ENCODE data around the gene FAM120AOS.

FAM120AOS gene

DNA sequence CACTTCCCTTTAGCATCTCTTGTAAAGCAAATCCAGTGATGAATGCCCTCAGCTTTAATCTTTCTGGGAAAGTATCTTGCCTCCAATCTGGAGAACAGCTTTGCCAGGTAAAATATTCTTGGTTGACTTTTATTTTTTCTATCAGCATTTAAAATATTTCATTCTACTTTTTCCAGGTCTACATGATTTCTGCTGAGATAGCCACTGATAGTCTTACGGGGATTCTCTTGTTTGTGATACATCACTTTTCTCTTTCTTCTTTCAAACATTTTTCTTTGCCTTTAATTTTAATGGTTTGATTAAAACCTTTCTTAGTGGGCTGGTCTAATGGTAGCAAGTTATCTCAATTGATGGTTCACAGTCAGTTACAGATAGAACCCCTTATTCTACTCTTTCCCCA, 35.8 kb downstream of the FAM120AOS start:
- no peaks in the 10 kb centered on the region for H3K27me3 ChIP-seq (ENCODE audit: control insufficient read depth, insufficient read depth, low read length)
- H3K9me3 ChIP-seq (ENCODE audit: control insufficient read depth, insufficient read depth, low read depth, low read length) = peaks cover 10% of the 10 kb centered on the region
- no peak overlapping the region for H3K4me3 ChIP-seq (ENCODE audit: low read depth, low read length)

DNA sequence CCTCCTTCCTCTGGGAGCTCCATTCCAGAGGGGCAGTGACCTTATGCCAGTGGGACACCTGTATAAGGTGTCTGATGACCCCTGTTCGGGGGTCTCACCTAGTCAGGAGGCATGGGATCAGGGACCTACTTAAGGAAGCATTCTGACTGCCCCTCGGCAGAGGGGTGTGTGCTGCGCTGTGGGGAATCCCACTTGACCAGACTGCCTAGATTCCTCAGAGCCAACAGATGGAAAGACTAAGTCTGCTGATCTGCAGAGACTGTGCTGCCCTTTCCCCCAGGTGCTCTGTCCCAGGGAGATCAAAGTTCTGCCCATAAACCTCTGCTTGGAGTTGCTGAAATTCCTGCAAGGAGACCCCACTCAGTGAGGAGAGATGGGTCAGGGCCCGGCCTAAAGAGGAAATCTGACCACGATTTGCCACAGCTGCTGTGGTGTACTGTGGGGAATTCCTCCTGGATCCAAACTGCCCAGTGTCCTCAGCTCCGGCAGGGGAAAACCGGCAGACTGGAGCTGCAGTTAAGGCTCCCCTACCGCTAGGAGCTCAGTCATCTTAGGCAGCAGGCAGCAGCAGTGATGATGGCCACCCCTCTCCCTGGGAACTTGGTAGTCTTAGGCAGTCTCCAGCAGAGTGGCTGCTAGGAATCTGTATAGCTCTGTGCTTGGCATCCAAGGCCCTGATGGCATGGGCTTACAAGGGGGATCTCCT, 36.7 kb downstream of the FAM120AOS start:
- H3K4me3 ChIP-seq (ENCODE audit: low read depth, low read length) = no peak overlapping the region
- peaks cover 10% of the 10 kb centered on the region for H3K9me3 ChIP-seq (ENCODE audit: control insufficient read depth, insufficient read depth, low read depth, low read length)
- H3K27me3 ChIP-seq (ENCODE audit: control insufficient read depth, insufficient read depth, low read length) = no peaks in the 10 kb centered on the region
- H3K36me3 ChIP-seq (ENCODE audit: control insufficient read depth, insufficient read depth, low read length) = no peaks in the 10 kb centered on the region
- H3K4me1 ChIP-seq (ENCODE audit: control insufficient read depth, insufficient read depth, low read length) = no peaks in the 10 kb centered on the region
- H3K9ac ChIP-seq (ENCODE audit: low read length) = no peak overlapping the region
- H3K27ac ChIP-seq (ENCODE audit: low read depth, low read length) = no peak overlapping the region

More for the DNA sequence above, 35.8 kb downstream of the FAM120AOS start:
- Histone ChIP-seq H3K4me1 (ENCODE audit: control insufficient read depth, insufficient read depth, low read length) (no peaks in the 10 kb centered on the region), H3K27ac (ENCODE audit: low read depth, low read length) (no peak overlapping the region), H3K36me3 (ENCODE audit: control insufficient read depth, insufficient read depth, low read length) (no peaks in the 10 kb centered on the region), H3K9ac (ENCODE audit: low read length) (no peak overlapping the region)

DNA sequence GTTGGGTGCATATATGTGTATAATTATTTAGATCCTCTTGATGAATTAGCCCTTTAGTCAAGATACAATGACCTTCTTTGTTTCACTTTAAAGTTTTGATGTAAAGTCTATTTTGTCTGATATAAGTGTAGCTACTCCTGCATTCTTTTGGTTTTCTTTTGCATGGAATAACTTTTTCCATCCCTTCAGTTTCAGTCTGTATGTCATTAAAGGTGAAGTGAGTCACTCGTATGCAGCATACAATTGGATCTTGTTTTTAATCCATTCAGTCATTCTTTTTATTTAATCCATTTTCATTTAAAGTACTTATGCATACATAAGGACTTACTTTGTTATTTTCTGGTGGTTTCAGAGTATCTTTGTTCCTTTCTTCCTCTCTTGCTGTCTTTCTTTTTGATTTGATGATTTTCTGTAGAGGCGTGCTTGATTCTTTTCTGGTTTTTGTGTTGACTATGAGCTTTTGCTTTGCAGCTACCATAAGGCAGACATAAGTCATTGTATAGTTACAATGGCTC, 38.1 kb downstream of the FAM120AOS start:
- Histone ChIP-seq H3K27ac (ENCODE audit: low read depth, low read length) (no peak overlapping the region), H3K9me3 (ENCODE audit: control insufficient read depth, insufficient read depth, low read depth, low read length) (peaks cover 10% of the 10 kb centered on the region), H3K9ac (ENCODE audit: low read length) (no peak overlapping the region), H3K4me1 (ENCODE audit: control insufficient read depth, insufficient read depth, low read length) (no peaks in the 10 kb centered on the region), H3K4me3 (ENCODE audit: low read depth, low read length) (no peak overlapping the region), H3K36me3 (ENCODE audit: control insufficient read depth, insufficient read depth, low read length) (no peaks in the 10 kb centered on the region), H3K27me3 (ENCODE audit: control insufficient read depth, insufficient read depth, low read length) (no peaks in the 10 kb centered on the region)

DNA sequence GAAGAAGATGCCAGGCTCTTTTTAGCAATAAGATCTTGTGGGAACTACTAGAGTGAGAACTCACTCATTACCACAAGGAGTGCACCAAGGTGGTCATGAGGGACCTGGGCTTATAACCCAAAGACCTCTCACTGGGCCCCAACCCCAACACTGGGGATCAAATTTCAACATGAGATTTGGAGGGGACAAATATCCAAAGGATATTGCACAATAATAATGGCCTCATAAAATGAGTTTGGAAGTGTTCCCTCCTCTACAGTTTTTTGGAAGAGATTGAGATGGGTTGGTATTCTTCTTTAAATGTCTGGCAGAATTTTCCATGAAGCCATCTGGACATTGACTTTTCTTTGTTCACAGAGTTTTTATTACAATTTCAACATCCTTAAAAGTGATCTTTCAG, 39.9 kb downstream of the FAM120AOS start:
- H3K4me3 ChIP-seq (ENCODE audit: low read depth, low read length) = no peak overlapping the region
- H3K27ac ChIP-seq (ENCODE audit: low read depth, low read length) = no peak overlapping the region
- no peak overlapping the region for H3K9ac ChIP-seq (ENCODE audit: low read length)
- no peaks in the 10 kb centered on the region for H3K4me1 ChIP-seq (ENCODE audit: control insufficient read depth, insufficient read depth, low read length)
- no peaks in the 10 kb centered on the region for H3K27me3 ChIP-seq (ENCODE audit: control insufficient read depth, insufficient read depth, low read length)
- H3K9me3 ChIP-seq (ENCODE audit: control insufficient read depth, insufficient read depth, low read depth, low read length) = peaks cover 10% of the 10 kb centered on the region
- H3K36me3 ChIP-seq (ENCODE audit: control insufficient read depth, insufficient read depth, low read length) = no peaks in the 10 kb centered on the region

DNA sequence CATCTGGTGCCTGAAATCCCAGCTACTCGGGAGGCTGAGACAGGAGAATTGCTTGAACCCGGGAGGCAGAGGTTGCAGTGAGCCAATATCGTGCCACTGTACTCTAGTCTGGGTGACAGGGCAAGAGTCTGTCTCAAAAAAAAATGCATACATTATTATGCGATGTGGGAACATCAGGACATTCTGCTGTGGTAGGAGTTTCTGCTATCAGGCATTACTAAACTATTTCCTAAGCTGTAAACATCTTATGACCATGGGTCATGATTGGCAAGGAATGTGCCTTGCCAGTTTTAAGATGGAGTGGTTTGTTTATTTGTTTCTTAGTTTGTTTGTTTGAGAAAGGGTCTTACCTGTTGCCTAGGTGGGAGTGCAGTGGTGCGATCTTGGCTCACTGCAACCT, 47.0 kb downstream of the FAM120AOS start:
- Histone ChIP-seq H3K9me3 (ENCODE audit: control insufficient read depth, insufficient read depth, low read depth, low read length) (no peaks in the 10 kb centered on the region), H3K27me3 (ENCODE audit: control insufficient read depth, insufficient read depth, low read length) (no peaks in the 10 kb centered on the region), H3K27ac (ENCODE audit: low read depth, low read length) (no peak overlapping the region), H3K4me3 (ENCODE audit: low read depth, low read length) (no peak overlapping the region), H3K9ac (ENCODE audit: low read length) (no peak overlapping the region), H3K4me1 (ENCODE audit: control insufficient read depth, insufficient read depth, low read length) (no peaks in the 10 kb centered on the region), H3K36me3 (ENCODE audit: control insufficient read depth, insufficient read depth, low read length) (no peaks in the 10 kb centered on the region)

DNA sequence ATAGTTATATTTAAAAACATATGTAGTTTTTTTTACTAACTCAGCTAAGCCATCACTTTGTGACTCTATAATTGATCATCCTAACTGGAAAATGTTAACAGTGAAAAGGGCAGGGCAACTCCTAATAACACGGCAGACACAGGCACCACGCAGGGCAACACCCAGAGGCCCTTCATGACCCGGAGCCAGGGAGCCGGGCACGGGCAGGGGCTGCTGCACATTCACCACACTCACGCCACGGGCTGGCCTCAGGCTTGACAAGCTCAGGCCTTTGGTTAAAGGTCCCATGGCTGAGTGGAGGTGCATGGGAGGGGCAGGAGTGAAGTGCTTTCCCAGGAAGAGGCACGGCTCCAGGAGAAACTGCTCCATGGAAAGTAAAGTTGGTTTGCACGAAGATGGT, 54.9 kb downstream of the FAM120AOS start:
- H3K4me1 ChIP-seq (ENCODE audit: control insufficient read depth, insufficient read depth, low read length) = no peaks in the 10 kb centered on the region
- H3K4me3 ChIP-seq (ENCODE audit: low read depth, low read length) = no peak overlapping the region
- no peaks in the 10 kb centered on the region for H3K36me3 ChIP-seq (ENCODE audit: control insufficient read depth, insufficient read depth, low read length)
- H3K9ac ChIP-seq (ENCODE audit: low read length) = no peak overlapping the region
- H3K9me3 ChIP-seq (ENCODE audit: control insufficient read depth, insufficient read depth, low read depth, low read length) = no peaks in the 10 kb centered on the region
- H3K27me3 ChIP-seq (ENCODE audit: control insufficient read depth, insufficient read depth, low read length) = 0 out of 2 replicates have a peak, but pooled peaks cover 2% of the 10 kb centered on the region
- H3K27ac ChIP-seq (ENCODE audit: low read depth, low read length) = no peak overlapping the region

DNA sequence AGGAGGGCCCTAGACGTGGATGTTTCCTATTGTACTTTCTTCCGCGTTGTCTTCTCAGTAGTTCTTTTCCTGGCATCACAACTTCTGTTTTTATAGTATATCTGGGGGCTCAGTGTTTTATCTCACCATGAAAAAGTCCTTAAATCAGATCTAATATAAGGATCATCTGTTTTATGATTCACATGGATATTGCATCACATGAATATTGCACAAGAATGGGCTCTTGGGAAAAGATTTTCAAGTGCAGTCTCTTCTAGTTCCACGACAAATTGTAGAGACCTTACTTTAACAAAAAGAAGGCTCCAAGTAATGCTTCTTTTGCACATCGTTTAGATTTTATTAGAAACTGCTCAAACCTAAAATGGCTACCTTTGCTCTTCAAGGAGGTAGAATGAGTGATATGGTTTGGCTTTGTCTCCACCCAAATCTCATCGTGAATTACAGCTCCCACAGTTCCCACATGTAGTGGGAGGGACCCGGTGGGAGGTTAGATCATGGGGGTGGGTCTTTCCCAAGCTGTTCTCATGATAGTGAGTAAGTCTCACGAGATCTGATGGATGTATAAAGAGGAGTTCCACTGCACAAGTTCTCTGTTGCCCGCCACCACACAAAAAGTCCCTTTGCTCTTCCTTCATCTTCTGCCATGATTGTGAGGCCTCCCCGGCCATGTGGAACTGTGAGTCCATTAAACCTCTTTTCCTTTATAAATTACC, 55.6 kb downstream of the FAM120AOS start:
- 0 out of 2 replicates have a peak, but pooled peaks cover 2% of the 10 kb centered on the region for H3K27me3 ChIP-seq (ENCODE audit: control insufficient read depth, insufficient read depth, low read length)

More for the DNA sequence above, 55.6 kb downstream of the FAM120AOS start:
- H3K27ac ChIP-seq (ENCODE audit: low read depth, low read length) = no peak overlapping the region
- H3K9ac ChIP-seq (ENCODE audit: low read length) = no peak overlapping the region
- H3K4me1 ChIP-seq (ENCODE audit: control insufficient read depth, insufficient read depth, low read length) = no peaks in the 10 kb centered on the region
- no peak overlapping the region for H3K4me3 ChIP-seq (ENCODE audit: low read depth, low read length)
- H3K9me3 ChIP-seq (ENCODE audit: control insufficient read depth, insufficient read depth, low read depth, low read length) = no peaks in the 10 kb centered on the region
- H3K36me3 ChIP-seq (ENCODE audit: control insufficient read depth, insufficient read depth, low read length) = no peaks in the 10 kb centered on the region
